ENCODE measurements around the gene FGF23. TPM values are rescaled to one million over a fixed set of nuclear protein-coding genes. Genes with fewer than 3 reads are reported as not detected.

Gene FGF23
- total and polyA plus RNA-seq, 2 of the 4 experiments (the other 2 are of a cell fraction) = not detected

DNA sequence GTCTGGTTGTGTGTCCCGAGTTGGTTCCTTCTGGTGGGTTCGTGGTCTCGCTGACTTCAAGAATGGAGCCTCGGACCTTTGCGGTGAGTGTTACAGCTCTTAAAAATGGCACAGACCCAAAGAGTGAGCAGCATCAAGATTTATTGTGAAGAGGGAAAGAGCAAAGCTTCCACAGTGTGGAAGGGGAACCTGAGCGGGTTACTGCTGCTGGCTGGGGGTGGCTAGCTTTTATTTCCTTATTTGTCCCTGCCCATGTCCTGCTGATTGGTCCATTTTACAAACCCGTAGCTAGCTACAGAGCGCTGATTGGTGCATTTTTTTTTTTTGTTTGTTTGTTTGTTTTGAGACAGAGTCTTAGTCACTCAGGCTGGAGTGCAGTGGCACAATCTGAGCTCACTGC is 36.8 kb upstream of the FGF23 start:
- H2BK20ac ChIP-seq (ENCODE audit: low read depth, low read length) = no peak overlapping the region
- H3K9me3 ChIP-seq (ENCODE audit: control insufficient read depth, insufficient read depth, low read length) = no peaks in the 10 kb centered on the region
- no peaks in the 10 kb centered on the region for H3K79me1 ChIP-seq (ENCODE audit: low read depth in 1 of 2, low read length in 2 of 2)
- no peak overlapping the region for H3K56ac ChIP-seq (ENCODE audit: extremely low read depth, insufficient read depth, low read length)
- no peak overlapping the region for H2BK120ac ChIP-seq (ENCODE audit: low read depth, low read length)
- H4K5ac ChIP-seq (ENCODE audit: low read depth, low read length) = no peak overlapping the region
- no peak for ATAC-seq (ENCODE audit: low read depth)
- H4K91ac ChIP-seq (ENCODE audit: insufficient read depth, low read depth, low read length) = no peak overlapping the region
- H3K36me3 ChIP-seq (ENCODE audit: control insufficient read depth, insufficient read depth, low read length) = no peaks in the 10 kb centered on the region
- in situ Hi-C loops (cut with MboI; ENCODE audit: low sequenced_read_pairs) (no loop called here), dilution Hi-C loops (cut with HindIII; ENCODE audit: low sequenced_read_pairs, unreplicated experiment) (no loop called here), intact Hi-C loops (cut with micrococcal nuclease) (no loop called here)
- no peak overlapping the region for H3K9ac ChIP-seq (ENCODE audit: low read depth, low read length)
- TF ChIP-seq MAFK (IDR thresholded peaks at IDR 0.05; ENCODE audit: low read depth, low read length) = no peak
- no peak for TF ChIP-seq CHD1 (IDR thresholded peaks at IDR 0.05; ENCODE audit: low read depth, low read length)
- TF ChIP-seq, protein P1, sequence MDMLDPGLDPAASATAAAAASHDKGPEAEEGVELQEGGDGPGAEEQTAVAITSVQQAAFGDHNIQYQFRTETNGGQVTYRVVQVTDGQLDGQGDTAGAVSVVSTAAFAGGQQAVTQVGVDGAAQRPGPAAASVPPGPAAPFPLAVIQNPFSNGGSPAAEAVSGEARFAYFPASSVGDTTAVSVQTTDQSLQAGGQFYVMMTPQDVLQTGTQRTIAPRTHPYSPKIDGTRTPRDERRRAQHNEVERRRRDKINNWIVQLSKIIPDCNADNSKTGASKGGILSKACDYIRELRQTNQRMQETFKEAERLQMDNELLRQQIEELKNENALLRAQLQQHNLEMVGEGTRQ (IDR thresholded peaks at IDR 0.05; ENCODE audit: low read depth, low read length) = no peak
- TF ChIP-seq, protein P2, sequence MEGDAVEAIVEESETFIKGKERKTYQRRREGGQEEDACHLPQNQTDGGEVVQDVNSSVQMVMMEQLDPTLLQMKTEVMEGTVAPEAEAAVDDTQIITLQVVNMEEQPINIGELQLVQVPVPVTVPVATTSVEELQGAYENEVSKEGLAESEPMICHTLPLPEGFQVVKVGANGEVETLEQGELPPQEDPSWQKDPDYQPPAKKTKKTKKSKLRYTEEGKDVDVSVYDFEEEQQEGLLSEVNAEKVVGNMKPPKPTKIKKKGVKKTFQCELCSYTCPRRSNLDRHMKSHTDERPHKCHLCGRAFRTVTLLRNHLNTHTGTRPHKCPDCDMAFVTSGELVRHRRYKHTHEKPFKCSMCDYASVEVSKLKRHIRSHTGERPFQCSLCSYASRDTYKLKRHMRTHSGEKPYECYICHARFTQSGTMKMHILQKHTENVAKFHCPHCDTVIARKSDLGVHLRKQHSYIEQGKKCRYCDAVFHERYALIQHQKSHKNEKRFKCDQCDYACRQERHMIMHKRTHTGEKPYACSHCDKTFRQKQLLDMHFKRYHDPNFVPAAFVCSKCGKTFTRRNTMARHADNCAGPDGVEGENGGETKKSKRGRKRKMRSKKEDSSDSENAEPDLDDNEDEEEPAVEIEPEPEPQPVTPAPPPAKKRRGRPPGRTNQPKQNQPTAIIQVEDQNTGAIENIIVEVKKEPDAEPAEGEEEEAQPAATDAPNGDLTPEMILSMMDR (conservative IDR thresholded peaks at IDR 0.05; ENCODE audit: low read depth, low read length) = no peak
- TF ChIP-seq, protein P3, sequence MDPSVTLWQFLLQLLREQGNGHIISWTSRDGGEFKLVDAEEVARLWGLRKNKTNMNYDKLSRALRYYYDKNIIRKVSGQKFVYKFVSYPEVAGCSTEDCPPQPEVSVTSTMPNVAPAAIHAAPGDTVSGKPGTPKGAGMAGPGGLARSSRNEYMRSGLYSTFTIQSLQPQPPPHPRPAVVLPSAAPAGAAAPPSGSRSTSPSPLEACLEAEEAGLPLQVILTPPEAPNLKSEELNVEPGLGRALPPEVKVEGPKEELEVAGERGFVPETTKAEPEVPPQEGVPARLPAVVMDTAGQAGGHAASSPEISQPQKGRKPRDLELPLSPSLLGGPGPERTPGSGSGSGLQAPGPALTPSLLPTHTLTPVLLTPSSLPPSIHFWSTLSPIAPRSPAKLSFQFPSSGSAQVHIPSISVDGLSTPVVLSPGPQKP (IDR thresholded peaks at IDR 0.05; ENCODE audit: borderline replicate concordance, low read depth, low read length) = no peak
- no peak for TF ChIP-seq POLR2A (IDR thresholded peaks at IDR 0.05; ENCODE audit: low read depth, low read length)
- no peak for TF ChIP-seq BHLHE40 (IDR thresholded peaks at IDR 0.05; ENCODE audit: low read depth, low read length)
- no peak for TF ChIP-seq SMC3 (IDR thresholded peaks at IDR 0.05; ENCODE audit: low read depth, low read length)
- TF ChIP-seq RFX5 (IDR thresholded peaks at IDR 0.05; ENCODE audit: low read depth, low read length) = no peak
- no peak for TF ChIP-seq RCOR1 (IDR thresholded peaks at IDR 0.05; ENCODE audit: insufficient replicate concordance, low read length)
- TF ChIP-seq RAD21 (IDR thresholded peaks at IDR 0.05; ENCODE audit: low read length) = no peak
- TF ChIP-seq FOS (IDR thresholded peaks at IDR 0.05; ENCODE audit: low read depth, low read length) = no peak
- TF ChIP-seq NFE2L2 (IDR thresholded peaks at IDR 0.05; ENCODE audit: low read depth, low read length) = no peak
- TF ChIP-seq CEBPB (IDR thresholded peaks at IDR 0.05; ENCODE audit: low read depth, low read length) = no peak
- TF ChIP-seq MXI1 (IDR thresholded peaks at IDR 0.05; ENCODE audit: borderline replicate concordance, low read depth, low read length) = no peak
- DNase-seq = no peak
- H3K27me3 ChIP-seq (ENCODE audit: control insufficient read depth, insufficient read depth, low read length) = peaks cover 23% of the 10 kb centered on the region
- ChIA-PET POLR2A (ENCODE audit: unreplicated experiment) (no interaction called here), CTCF (no interaction called here)
- no peak overlapping the region for H3K4ac ChIP-seq (ENCODE audit: low read depth, low read length)
- no peak overlapping the region for H2BK5ac ChIP-seq (ENCODE audit: low read depth, low read length, poor library complexity, severe bottlenecking)
- no peak overlapping the region for H3K27ac ChIP-seq (ENCODE audit: insufficient read depth, low read length)
- H2AFZ ChIP-seq (replicated peaks; ENCODE audit: low read length, poor library complexity) = no peak overlapping the region
- BruUV-seq (replicated peaks) = no TSS peak
- WGBS, 2 experiments (ENCODE audit: extremely low coverage in 2 of 2, insufficient read length in 1 of 2) = 90% methylated on average over 4 of the region's 8 CpGs; no CpG with 5 or more reads in 1 of the 2 experiments
- H3K4me2 ChIP-seq (ENCODE audit: low read depth, low read length) = no peak overlapping the region
- H3K4me1 ChIP-seq (ENCODE audit: control insufficient read depth, insufficient read depth, low read length) = no peaks in the 10 kb centered on the region
- no peak overlapping the region for H3K4me3 ChIP-seq (ENCODE audit: insufficient read depth, low read depth, low read length)
- H3K9me1 ChIP-seq (ENCODE audit: insufficient read depth, low read length) = no peaks in the 10 kb centered on the region
- no peak overlapping the region for H2BK15ac ChIP-seq (ENCODE audit: low read depth, low read length)
- no peak overlapping the region for H3K18ac ChIP-seq (ENCODE audit: low read depth, low read length)
- no peak overlapping the region for H2AK9ac ChIP-seq (replicated peaks; ENCODE audit: low read depth, low read length, poor library complexity)
- no peak overlapping the region for H2AK5ac ChIP-seq (ENCODE audit: low read depth, low read length)
- H3K14ac ChIP-seq (replicated peaks; ENCODE audit: low read depth, low read length) = no peak overlapping the region
- H3K23ac ChIP-seq (ENCODE audit: low read depth, low read length) = no peak overlapping the region
- no peaks in the 10 kb centered on the region for H4K20me1 ChIP-seq (ENCODE audit: insufficient read depth, low read length)
- no peak overlapping the region for H4K8ac ChIP-seq (ENCODE audit: low read depth in 2 of 2, low read length in 2 of 2)

Measured in IMR-90 (cell line).